ENCODE results near the gene HAUS3.

The HAUS3 gene

DNA sequence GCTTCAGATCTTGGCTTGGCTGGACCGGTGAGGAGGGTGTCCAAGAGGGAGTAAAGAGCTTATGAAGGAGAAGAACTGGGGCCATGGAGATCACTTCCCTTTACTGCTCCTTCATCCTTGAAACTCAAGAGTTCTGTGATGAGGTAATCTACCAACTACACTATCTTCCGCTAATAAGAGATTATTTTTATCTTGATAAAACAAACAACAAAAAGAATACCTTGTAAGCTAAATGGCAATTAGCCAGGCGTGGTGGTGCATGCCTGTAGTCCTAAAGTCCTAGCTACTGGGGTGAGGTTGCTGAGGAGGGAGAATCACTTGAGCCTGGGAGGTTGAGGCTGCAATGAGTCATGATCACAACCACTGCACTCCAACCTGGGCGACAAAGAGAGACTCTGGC is 47.4 kb downstream of the HAUS3 start:
- Histone ChIP-seq H3K27me3 (ENCODE audit: insufficient read depth, poor library complexity, severe bottlenecking) (no peaks in the 10 kb centered on the region), H3K27ac (replicated peaks) (no peak overlapping the region), H3K4me3 (replicated peaks; ENCODE audit: insufficient read depth, low read length) (no peak overlapping the region)
- no peak for TF ChIP-seq GABPA (IDR thresholded peaks at IDR 0.05; ENCODE audit: low read depth)
- DNase-seq (ENCODE audit: low read depth in 1 of 2, low spot score in 1 of 2) = no peak

DNA sequence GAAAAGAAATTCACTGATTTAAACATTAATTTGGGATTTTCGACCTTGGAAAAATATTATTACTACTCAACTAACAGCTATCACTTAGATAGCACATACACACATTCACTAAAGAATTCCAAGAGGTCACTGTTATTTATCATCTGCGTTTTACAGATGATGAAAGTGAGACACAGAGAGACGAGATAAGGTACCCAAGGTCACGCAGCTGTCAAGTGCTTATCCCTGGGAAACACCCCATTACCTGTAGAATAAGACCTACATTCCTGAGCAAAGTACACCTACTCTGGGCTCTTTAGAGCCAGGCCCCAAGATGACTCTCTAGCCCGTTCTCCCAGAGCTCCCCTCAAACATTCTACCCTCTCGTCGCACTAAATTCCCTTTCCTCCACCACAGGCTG is 48.6 kb downstream of the HAUS3 start:
- TF ChIP-seq, protein P1, sequence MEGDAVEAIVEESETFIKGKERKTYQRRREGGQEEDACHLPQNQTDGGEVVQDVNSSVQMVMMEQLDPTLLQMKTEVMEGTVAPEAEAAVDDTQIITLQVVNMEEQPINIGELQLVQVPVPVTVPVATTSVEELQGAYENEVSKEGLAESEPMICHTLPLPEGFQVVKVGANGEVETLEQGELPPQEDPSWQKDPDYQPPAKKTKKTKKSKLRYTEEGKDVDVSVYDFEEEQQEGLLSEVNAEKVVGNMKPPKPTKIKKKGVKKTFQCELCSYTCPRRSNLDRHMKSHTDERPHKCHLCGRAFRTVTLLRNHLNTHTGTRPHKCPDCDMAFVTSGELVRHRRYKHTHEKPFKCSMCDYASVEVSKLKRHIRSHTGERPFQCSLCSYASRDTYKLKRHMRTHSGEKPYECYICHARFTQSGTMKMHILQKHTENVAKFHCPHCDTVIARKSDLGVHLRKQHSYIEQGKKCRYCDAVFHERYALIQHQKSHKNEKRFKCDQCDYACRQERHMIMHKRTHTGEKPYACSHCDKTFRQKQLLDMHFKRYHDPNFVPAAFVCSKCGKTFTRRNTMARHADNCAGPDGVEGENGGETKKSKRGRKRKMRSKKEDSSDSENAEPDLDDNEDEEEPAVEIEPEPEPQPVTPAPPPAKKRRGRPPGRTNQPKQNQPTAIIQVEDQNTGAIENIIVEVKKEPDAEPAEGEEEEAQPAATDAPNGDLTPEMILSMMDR (IDR thresholded peaks at IDR 0.05; ENCODE audit: insufficient read depth, low read length) = no peak
- no peak for TF ChIP-seq POLR2AphosphoS5 (IDR thresholded peaks at IDR 0.05; ENCODE audit: low read depth)
- no peak for TF ChIP-seq SPI1 (IDR thresholded peaks at IDR 0.05; ENCODE audit: borderline replicate concordance, low read depth)
- TF ChIP-seq, protein P2, sequence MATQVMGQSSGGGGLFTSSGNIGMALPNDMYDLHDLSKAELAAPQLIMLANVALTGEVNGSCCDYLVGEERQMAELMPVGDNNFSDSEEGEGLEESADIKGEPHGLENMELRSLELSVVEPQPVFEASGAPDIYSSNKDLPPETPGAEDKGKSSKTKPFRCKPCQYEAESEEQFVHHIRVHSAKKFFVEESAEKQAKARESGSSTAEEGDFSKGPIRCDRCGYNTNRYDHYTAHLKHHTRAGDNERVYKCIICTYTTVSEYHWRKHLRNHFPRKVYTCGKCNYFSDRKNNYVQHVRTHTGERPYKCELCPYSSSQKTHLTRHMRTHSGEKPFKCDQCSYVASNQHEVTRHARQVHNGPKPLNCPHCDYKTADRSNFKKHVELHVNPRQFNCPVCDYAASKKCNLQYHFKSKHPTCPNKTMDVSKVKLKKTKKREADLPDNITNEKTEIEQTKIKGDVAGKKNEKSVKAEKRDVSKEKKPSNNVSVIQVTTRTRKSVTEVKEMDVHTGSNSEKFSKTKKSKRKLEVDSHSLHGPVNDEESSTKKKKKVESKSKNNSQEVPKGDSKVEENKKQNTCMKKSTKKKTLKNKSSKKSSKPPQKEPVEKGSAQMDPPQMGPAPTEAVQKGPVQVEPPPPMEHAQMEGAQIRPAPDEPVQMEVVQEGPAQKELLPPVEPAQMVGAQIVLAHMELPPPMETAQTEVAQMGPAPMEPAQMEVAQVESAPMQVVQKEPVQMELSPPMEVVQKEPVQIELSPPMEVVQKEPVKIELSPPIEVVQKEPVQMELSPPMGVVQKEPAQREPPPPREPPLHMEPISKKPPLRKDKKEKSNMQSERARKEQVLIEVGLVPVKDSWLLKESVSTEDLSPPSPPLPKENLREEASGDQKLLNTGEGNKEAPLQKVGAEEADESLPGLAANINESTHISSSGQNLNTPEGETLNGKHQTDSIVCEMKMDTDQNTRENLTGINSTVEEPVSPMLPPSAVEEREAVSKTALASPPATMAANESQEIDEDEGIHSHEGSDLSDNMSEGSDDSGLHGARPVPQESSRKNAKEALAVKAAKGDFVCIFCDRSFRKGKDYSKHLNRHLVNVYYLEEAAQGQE (IDR thresholded peaks at IDR 0.05; ENCODE audit: insufficient replicate concordance, low read depth) = no peak
- TF ChIP-seq GABPA (IDR thresholded peaks at IDR 0.05; ENCODE audit: low read depth) = no peak
- Histone ChIP-seq H3K27me3 (ENCODE audit: insufficient read depth, poor library complexity, severe bottlenecking) (no peaks in the 10 kb centered on the region), H3K4me3 (replicated peaks; ENCODE audit: insufficient read depth, low read length) (no peak overlapping the region), H3K27ac (replicated peaks) (no peak overlapping the region)
- DNase-seq (ENCODE audit: low read depth in 1 of 2, low spot score in 1 of 2) = no peak

DNA sequence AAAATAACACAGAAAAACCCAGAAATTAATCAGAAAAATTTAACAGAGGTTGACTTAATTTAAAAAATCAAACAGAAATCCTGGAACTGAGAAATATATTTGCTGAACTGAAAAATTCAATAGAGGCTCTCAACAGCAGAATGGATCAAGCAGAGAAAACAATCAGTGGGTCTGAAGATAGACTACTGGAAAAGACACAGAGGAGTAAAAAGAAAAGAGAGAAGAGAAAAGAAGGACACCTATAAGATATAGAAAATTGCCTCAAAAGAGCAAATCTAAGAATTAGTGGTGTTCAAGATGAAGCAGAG is 55.1 kb downstream of the HAUS3 start:
- TF ChIP-seq POLR2AphosphoS5 (IDR thresholded peaks at IDR 0.05; ENCODE audit: low read depth) (no peak), SPI1 (IDR thresholded peaks at IDR 0.05; ENCODE audit: borderline replicate concordance, low read depth) (no peak), GABPA (IDR thresholded peaks at IDR 0.05; ENCODE audit: low read depth) (no peak)
- TF ChIP-seq, protein P1 (IDR thresholded peaks at IDR 0.05; ENCODE audit: insufficient read depth, low read length) = no peak
- TF ChIP-seq, protein P2 (IDR thresholded peaks at IDR 0.05; ENCODE audit: insufficient replicate concordance, low read depth) = no peak
- H3K27me3 ChIP-seq (ENCODE audit: insufficient read depth, poor library complexity, severe bottlenecking) = no peaks in the 10 kb centered on the region
- no peak for DNase-seq (ENCODE audit: low read depth in 1 of 2, low spot score in 1 of 2)
- H3K4me3 ChIP-seq (replicated peaks; ENCODE audit: insufficient read depth, low read length) = no peak overlapping the region
- no peak overlapping the region for H3K27ac ChIP-seq (replicated peaks)

DNA sequence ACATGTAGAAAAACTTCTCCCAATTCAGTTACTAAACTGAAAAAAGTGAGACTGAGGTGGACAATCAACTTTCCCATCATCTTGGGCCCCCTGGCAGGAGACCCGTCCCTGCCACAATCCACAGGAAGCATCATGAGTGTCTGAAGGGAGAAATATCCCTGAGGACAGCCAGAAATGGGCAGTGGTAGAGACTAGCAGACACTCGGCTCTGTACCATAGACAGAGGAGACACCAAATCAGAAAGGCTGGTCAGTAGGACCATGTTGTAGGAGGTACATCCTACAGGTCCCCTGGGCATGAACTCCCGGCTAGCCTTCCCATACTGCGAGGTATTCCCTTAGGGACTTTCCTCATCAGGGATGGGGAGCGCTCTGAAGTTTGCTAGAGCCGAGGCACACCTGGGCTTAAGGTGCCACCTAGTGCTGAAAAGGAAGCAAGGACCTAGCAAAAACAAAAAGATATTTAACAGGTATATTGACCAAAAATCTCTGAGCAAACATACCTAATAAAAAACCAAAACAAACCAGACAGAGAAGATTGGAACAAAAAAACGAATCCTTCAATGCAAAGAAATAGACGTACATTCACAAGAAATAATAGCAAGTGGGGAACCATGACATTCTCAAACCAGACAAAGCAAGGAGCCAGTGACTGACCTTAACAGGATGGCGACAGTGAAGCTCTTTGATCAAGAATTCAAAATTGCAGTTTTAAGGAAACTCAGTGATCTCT is 55.6 kb downstream of the HAUS3 start:
- DNase-seq (ENCODE audit: low read depth in 1 of 2, low spot score in 1 of 2) = no peak
- no peak overlapping the region for H3K4me3 ChIP-seq (replicated peaks; ENCODE audit: insufficient read depth, low read length)

More for the DNA sequence above, 55.6 kb downstream of the HAUS3 start:
- no peaks in the 10 kb centered on the region for H3K27me3 ChIP-seq (ENCODE audit: insufficient read depth, poor library complexity, severe bottlenecking)
- H3K27ac ChIP-seq (replicated peaks) = no peak overlapping the region
- TF ChIP-seq SPI1 (IDR thresholded peaks at IDR 0.05; ENCODE audit: borderline replicate concordance, low read depth) (no peak), GABPA (IDR thresholded peaks at IDR 0.05; ENCODE audit: low read depth) (no peak)
- TF ChIP-seq, protein P1 (IDR thresholded peaks at IDR 0.05; ENCODE audit: insufficient read depth, low read length) = no peak
